Trophoblast cell (in vitro differentiated cells and primary cell): ENCODE measurements around the gene METTL22.

Experiments used
- DNase-seq, 2 donors: peaks; one replicate each; pipeline ENCODE4 v3.0.0-alpha.2; 2016
- H2AFZ ChIP-seq: 2 replicates; pipeline ENCODE4 v1.6.1; 2013; ENCODE audit warnings: low read length, moderate library complexity, mild to moderate bottlenecking; ENCODE audit not compliant: insufficient read depth, poor library complexity
- H2AK5ac ChIP-seq: 2 replicates; pipeline ENCODE4 v1.6.1; 2013; ENCODE audit warnings: mild to moderate bottlenecking, low read length
- H2BK120ac ChIP-seq: 2 replicates; pipeline ENCODE4 v1.6.1; 2013; ENCODE audit warnings: low read length, mild to moderate bottlenecking, moderate library complexity; ENCODE audit not compliant: insufficient read depth, poor library complexity
- H2BK12ac ChIP-seq: 2 replicates; pipeline ENCODE4 v1.6.1; 2013; ENCODE audit warnings: mild to moderate bottlenecking, low read length, moderate library complexity
- H2BK5ac ChIP-seq: 2 replicates; pipeline ENCODE4 v1.6.1; 2013; ENCODE audit warnings: low read length, low read depth, moderate library complexity, mild to moderate bottlenecking; ENCODE audit not compliant: poor library complexity
- H3K14ac ChIP-seq: 2 replicates; pipeline ENCODE4 v1.6.1; 2013; ENCODE audit warnings: mild to moderate bottlenecking, low read length
- H3K18ac ChIP-seq: 2 replicates; pipeline ENCODE4 v1.6.1; 2013; ENCODE audit warnings: mild to moderate bottlenecking, low read length
- H3K23ac ChIP-seq: 2 replicates; pipeline ENCODE4 v1.6.1; 2013; ENCODE audit warnings: low read length
- H3K27ac ChIP-seq: 2 replicates; pipeline ENCODE4 v1.5.1; 2013; ENCODE audit warnings: low read depth, mild to moderate bottlenecking, inconsistent platforms, low read length, moderate library complexity
- H3K27me3 ChIP-seq: 2 replicates; pipeline ENCODE4 v1.6.1; 2013; ENCODE audit warnings: inconsistent platforms, mild to moderate bottlenecking, low read length, moderate library complexity; ENCODE audit not compliant: insufficient read depth
- H3K36me3 ChIP-seq, 2 experiments: 1 replicate in 1 of 2; 2 replicates in 1 of 2; pipeline ENCODE4 v1.6.1; 2013; ENCODE audit warnings: low read length in 2 of 2, mild to moderate bottlenecking in 2 of 2, moderate library complexity in 1 of 2; ENCODE audit not compliant: insufficient read depth in 2 of 2, control insufficient read depth in 1 of 2
- H3K4ac ChIP-seq: 2 replicates; pipeline ENCODE4 v1.6.1; 2013; ENCODE audit warnings: low read depth, mild to moderate bottlenecking, low read length, moderate library complexity
- H3K4me1 ChIP-seq, 2 experiments: 1 replicate in 1 of 2; 2 replicates in 1 of 2; pipeline ENCODE4 v1.6.1; 2013; ENCODE audit warnings: low read length in 2 of 2, mild to moderate bottlenecking in 2 of 2, moderate library complexity in 1 of 2; ENCODE audit not compliant: insufficient read depth in 2 of 2, control insufficient read depth in 1 of 2
- H3K4me2 ChIP-seq: 2 replicates; pipeline ENCODE4 v1.6.1; 2013; ENCODE audit warnings: inconsistent platforms, mild to moderate bottlenecking, low read length, moderate library complexity
- H3K4me3 ChIP-seq: 2 replicates; pipeline ENCODE4 v1.5.1; 2013; ENCODE audit warnings: mild to moderate bottlenecking, low read depth, low read length, inconsistent platforms
- H3K79me1 ChIP-seq: one replicate; pipeline ENCODE4 v1.6.1; 2013; ENCODE audit warnings: low read length
- H3K79me2 ChIP-seq: 2 replicates; pipeline ENCODE4 v1.6.1; 2013; ENCODE audit warnings: low read length, mild to moderate bottlenecking; ENCODE audit not compliant: control insufficient read depth, insufficient read depth, poor library complexity
- H3K9ac ChIP-seq: 2 replicates; pipeline ENCODE4 v1.6.1; 2013; ENCODE audit warnings: mild to moderate bottlenecking, low read length
- H3K9me3 ChIP-seq: 2 replicates; pipeline ENCODE4 v1.6.1; 2013; ENCODE audit warnings: low read depth, mild to moderate bottlenecking, control low read depth, inconsistent platforms, low read length; ENCODE audit not compliant: insufficient read depth
- H4K12ac ChIP-seq: 2 replicates; pipeline ENCODE4 v1.6.1; 2013; ENCODE audit warnings: low read depth, mild to moderate bottlenecking, low read length, moderate library complexity
- H4K8ac ChIP-seq: 2 replicates; pipeline ENCODE4 v1.6.1; 2013; ENCODE audit warnings: low read depth, mild to moderate bottlenecking, low read length, moderate library complexity
- H4K91ac ChIP-seq: one replicate; pipeline ENCODE4 v1.6.1; 2013; ENCODE audit warnings: low read depth, mild to moderate bottlenecking, low read length, moderate library complexity
- WGBS: extraction: QIAGEN DNeasy Blood & Tissue Kit; methylation state at CpG from one replicate; pipeline ENCODE4 v1.1.7; 2013; ENCODE audit warnings: missing lambda C conversion rate; ENCODE audit not compliant: insufficient read length, insufficient coverage; ENCODE audit errors: extremely low coverage; 5-methylcytosine and 5-hydroxymethylcytosine counted together

METTL22 gene

GRCh38 chr16:8685617-8686016 is 64.1 kb downstream of the METTL22 start:
- Histone ChIP-seq H3K4me2 (no peak overlapping the region), H2AK5ac (no peak overlapping the region), H3K9ac (no peak overlapping the region), H3K4me1 (peaks cover 0 to 3% of the 10 kb centered on the region in 2 experiments), H2BK120ac (no peak overlapping the region), H4K12ac (no peak overlapping the region), H2AFZ (no peak overlapping the region), H4K91ac (no peak overlapping the region), H3K18ac (no peak overlapping the region), H3K4me3 (no peak overlapping the region), H3K23ac (no peak overlapping the region), H4K8ac (no peak overlapping the region), H3K27ac (no peak overlapping the region), H3K14ac (no peak overlapping the region), H3K79me2 (no peaks in the 10 kb centered on the region), H3K27me3 (no peaks in the 10 kb centered on the region), H3K9me3 (peaks cover 2% of the 10 kb centered on the region), H3K36me3 (peaks cover 0 to 2% of the 10 kb centered on the region in 2 experiments), H2BK12ac (no peak overlapping the region), H3K4ac (no peak overlapping the region), H2BK5ac (no peak overlapping the region), H3K79me1 (no peaks in the 10 kb centered on the region)
- no peak for DNase-seq
- no CpG with 5 or more reads among the region's 3 CpGs for WGBS

GRCh38 chr16:8686031-8686621 is 64.6 kb downstream of the METTL22 start:
- H4K12ac ChIP-seq = no peak overlapping the region

GRCh38 chr16:8686879-8687278 is 65.4 kb downstream of the METTL22 start:
- H3K79me2 ChIP-seq = no peaks in the 10 kb centered on the region
- H3K4me3 ChIP-seq = no peak overlapping the region
- no peaks in the 10 kb centered on the region for H3K79me1 ChIP-seq
- peaks cover 2% of the 10 kb centered on the region for H3K9me3 ChIP-seq
- H2BK12ac ChIP-seq = no peak overlapping the region
- H3K23ac ChIP-seq = no peak overlapping the region
- no peak overlapping the region for H2BK120ac ChIP-seq
- H3K18ac ChIP-seq = no peak overlapping the region
- no peak overlapping the region for H4K8ac ChIP-seq
- no peak overlapping the region for H2AFZ ChIP-seq
- H3K4me2 ChIP-seq = no peak overlapping the region
- no peaks in the 10 kb centered on the region for H3K27me3 ChIP-seq
- no peak overlapping the region for H3K14ac ChIP-seq
- DNase-seq = no peak
- no peak overlapping the region for H3K27ac ChIP-seq
- H3K36me3 ChIP-seq = peaks cover 0 to 2% of the 10 kb centered on the region in 2 experiments
- WGBS = no CpG with 5 or more reads among the region's 9 CpGs
- no peak overlapping the region for H2BK5ac ChIP-seq
- H4K12ac ChIP-seq = no peak overlapping the region
- H3K9ac ChIP-seq = no peak overlapping the region
- no peak overlapping the region for H3K4ac ChIP-seq
- no peak overlapping the region for H4K91ac ChIP-seq
- peaks cover 0 to 3% of the 10 kb centered on the region in 2 experiments for H3K4me1 ChIP-seq
- no peak overlapping the region for H2AK5ac ChIP-seq

More at GRCh38 chr16:8686031-8686621, 64.6 kb downstream of the METTL22 start:
- Histone ChIP-seq H4K91ac (no peak overlapping the region), H3K9ac (no peak overlapping the region), H2BK5ac (no peak overlapping the region), H3K79me1 (no peaks in the 10 kb centered on the region), H3K4me2 (no peak overlapping the region), H3K27me3 (no peaks in the 10 kb centered on the region), H3K9me3 (peaks cover 2% of the 10 kb centered on the region), H3K4me3 (no peak overlapping the region), H3K4ac (no peak overlapping the region), H2BK120ac (no peak overlapping the region), H4K8ac (no peak overlapping the region), H3K23ac (no peak overlapping the region), H2BK12ac (no peak overlapping the region), H3K36me3 (peaks cover 0 to 2% of the 10 kb centered on the region in 2 experiments), H3K79me2 (no peaks in the 10 kb centered on the region), H3K14ac (no peak overlapping the region), H2AK5ac (no peak overlapping the region), H3K4me1 (peaks cover 0 to 3% of the 10 kb centered on the region in 2 experiments), H2AFZ (no peak overlapping the region), H3K18ac (no peak overlapping the region), H3K27ac (no peak overlapping the region)
- DNase-seq = no peak
- WGBS = no CpG with 5 or more reads among the region's 7 CpGs

- Histone ChIP-seq H2BK12ac (no peak overlapping the region), H3K23ac (no peak overlapping the region), H3K9ac (no peak overlapping the region), H2AK5ac (no peak overlapping the region), H2BK5ac (no peak overlapping the region), H3K79me2 (no peaks in the 10 kb centered on the region), H3K4me3 (no peak overlapping the region), H3K14ac (no peak overlapping the region), H3K4ac (no peak overlapping the region), H3K18ac (no peak overlapping the region), H4K12ac (no peak overlapping the region), H3K27me3 (no peaks in the 10 kb centered on the region), H3K4me1 (peaks cover 4 to 7% of the 10 kb centered on the region in 2 experiments), H4K91ac (no peak overlapping the region), H2AFZ (no peak overlapping the region), H3K36me3 (peaks cover 0 to 2% of the 10 kb centered on the region in 2 experiments), H3K9me3 (peaks cover 2% of the 10 kb centered on the region), H3K4me2 (no peak overlapping the region), H4K8ac (no peak overlapping the region), H2BK120ac (no peak overlapping the region), H3K27ac (no peak overlapping the region), H3K79me1 (no peaks in the 10 kb centered on the region)
- no CpG with 5 or more reads among the region's 1 CpG for WGBS
- no peak for DNase-seq
Observed at GRCh38 chr16:8689686-8690085, 68.2 kb downstream of the METTL22 start.
